Immature natural killer cell (primary cell): ENCODE measurements around the gene IRGQ. TPM values are rescaled to one million over a fixed set of nuclear protein-coding genes. Genes with fewer than 3 reads are reported as not detected.
A peak's percentile ranks its signal among the peaks of the same experiment; 100 is the strongest.

Experiments used
- DNase-seq, 3 donors: peaks; one replicate each; pipeline ENCODE4 v3.0.0; 2022; ENCODE audit warnings: mixed read lengths in 1 of 3
- H3K27ac Mint-ChIP-seq, 6 donors: one replicate each; pipeline ENCODE4 v1.8.0; 2020; ENCODE audit warnings: mixed read lengths in 6 of 6, mild to moderate bottlenecking in 5 of 6, inconsistent platforms in 4 of 6, moderate library complexity in 3 of 6
- H3K27me3 Mint-ChIP-seq, 3 donors: one replicate each; pipeline ENCODE4 v1.8.0; 2020 to 2021; ENCODE audit warnings: low read depth in 3 of 3, mild to moderate bottlenecking in 3 of 3, mixed read lengths in 3 of 3, moderate library complexity in 3 of 3, inconsistent platforms in 1 of 3
- H3K36me3 Mint-ChIP-seq, 3 donors: one replicate each; pipeline ENCODE4 v1.8.0; 2020; ENCODE audit warnings: mixed read lengths in 3 of 3, inconsistent platforms in 2 of 3, mild to moderate bottlenecking in 2 of 3
- H3K4me1 Mint-ChIP-seq, 2 donors: one replicate each; pipeline ENCODE4 v1.8.0; 2020; ENCODE audit warnings: inconsistent platforms in 2 of 2, mild to moderate bottlenecking in 2 of 2, mixed read lengths in 2 of 2, moderate library complexity in 1 of 2
- H3K4me3 Mint-ChIP-seq, 5 donors: one replicate each; pipeline ENCODE4 v1.8.0; 2020; ENCODE audit warnings: mild to moderate bottlenecking in 5 of 5, mixed read lengths in 5 of 5, inconsistent platforms in 3 of 5, moderate library complexity in 3 of 5
- H3K9me3 Mint-ChIP-seq, 6 donors: one replicate each; pipeline ENCODE4 v1.8.0; 2020; ENCODE audit warnings: mild to moderate bottlenecking in 6 of 6, mixed read lengths in 6 of 6, inconsistent platforms in 4 of 6, moderate library complexity in 3 of 6
- polyA plus RNA-seq, 3 donors: library from polyadenylated mRNA; unstranded; fragments of 300-500 nt; fragmentation: Illumina TruSeq; gene quantifications; one replicate each; pipeline ENCODE4 v1.2.3, GENCODE V29; 2021

The IRGQ gene
- polyA plus RNA-seq, 3 donors from 2014 or later, result 0.38 to 2.6 TPM; not detected in 1

DNA sequence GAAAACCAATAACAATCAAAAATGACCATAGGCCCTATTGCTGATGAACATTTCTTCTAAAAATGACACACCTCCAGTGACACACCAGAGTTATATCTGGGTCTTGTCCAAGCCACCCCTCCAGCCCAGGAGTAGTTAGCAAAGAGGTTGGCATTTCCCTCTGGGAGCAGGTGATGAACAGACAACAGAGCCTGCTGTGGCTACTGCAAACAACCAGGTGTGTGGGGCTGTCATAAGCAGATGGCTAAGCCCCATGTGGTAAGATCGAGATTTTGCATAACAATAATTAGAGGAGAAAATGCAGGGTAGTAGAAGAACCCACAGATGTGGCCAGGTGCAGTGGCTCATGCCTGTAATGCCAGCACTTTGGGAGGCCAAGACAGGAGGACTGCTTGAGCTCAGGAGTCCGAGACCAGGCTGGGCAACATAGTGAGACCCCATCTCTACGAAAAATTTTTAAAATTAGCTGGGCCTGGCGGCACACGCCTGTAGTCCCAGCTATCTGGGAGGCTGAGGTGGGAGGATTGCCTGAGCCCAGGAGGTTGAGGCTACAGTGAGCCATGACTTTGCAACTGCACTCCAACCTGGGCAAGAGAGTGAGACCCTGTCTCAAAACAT lies 25.7 kb downstream of the IRGQ start:
- peaks cover 0 to 6% (median 5%) of the 10 kb centered on the region in 3 donors for H3K27me3 Mint-ChIP-seq
- H3K27ac Mint-ChIP-seq, result peak overlapping the region; percentile 46 to 87 (median 68)
- peaks cover 3 to 5% (median 4%) of the 10 kb centered on the region in 3 donors for H3K36me3 Mint-ChIP-seq
- no peak overlapping the region for H3K4me3 Mint-ChIP-seq
- no peak for DNase-seq
- no peaks in the 10 kb centered on the region for H3K9me3 Mint-ChIP-seq
- peaks cover 38 to 39% of the 10 kb centered on the region in 2 donors for H3K4me1 Mint-ChIP-seq

DNA sequence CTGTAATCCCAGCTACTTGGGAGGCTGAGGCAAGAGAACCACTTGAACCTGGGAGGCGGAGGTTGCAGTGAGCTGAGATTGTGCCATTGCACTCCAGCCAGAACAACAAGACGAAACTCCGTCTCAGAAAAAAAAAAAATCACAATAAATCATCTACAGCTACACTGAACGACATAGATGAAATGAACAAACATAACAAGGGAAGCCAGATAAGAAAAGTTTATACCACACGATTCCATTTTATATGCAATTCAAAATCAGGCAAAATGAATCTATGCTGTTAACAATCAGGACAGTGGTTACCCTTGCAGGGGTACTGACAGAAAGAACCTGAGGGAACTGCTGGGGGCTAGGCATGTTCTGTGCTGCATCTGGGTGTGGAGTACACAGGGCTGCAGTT lies 26.3 kb downstream of the IRGQ start:
- Mint-ChIP-seq H3K36me3 (peaks cover 3 to 5% (median 4%) of the 10 kb centered on the region in 3 donors), H3K4me1 (peaks cover 38 to 39% of the 10 kb centered on the region in 2 donors), H3K27ac (peak overlapping the region in 5 of 6 donors; percentile 46 to 79 (median 58)), H3K27me3 (peaks cover 0 to 4% (median 2%) of the 10 kb centered on the region in 3 donors), H3K9me3 (no peaks in the 10 kb centered on the region), H3K4me3 (no peak overlapping the region)
- DNase-seq, result no peak

DNA sequence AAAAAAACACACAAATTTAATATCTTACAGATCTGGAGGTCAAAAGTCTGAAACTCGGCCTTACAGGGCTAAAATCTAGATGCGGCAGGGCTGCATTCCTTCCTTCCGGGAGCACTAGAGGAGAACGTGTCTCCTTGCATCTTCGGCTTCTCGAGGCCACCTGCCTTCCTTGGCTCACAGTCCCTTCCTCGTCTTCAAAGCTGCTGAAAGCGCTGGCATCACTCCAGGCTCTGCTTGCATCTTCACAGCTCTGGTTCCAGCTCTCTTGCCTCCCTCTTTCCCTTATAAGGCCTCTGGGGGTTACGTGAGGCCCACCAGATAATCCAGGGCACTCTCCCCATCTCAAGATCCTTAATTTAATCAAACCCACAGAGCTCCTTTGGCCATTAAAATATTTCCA lies 31.1 kb downstream of the IRGQ start:
- H3K9me3 Mint-ChIP-seq, result no peaks in the 10 kb centered on the region
- peak overlapping the region in 1 of 5 donors; percentile 10 for H3K4me3 Mint-ChIP-seq
- H3K27ac Mint-ChIP-seq, result peak overlapping the region; percentile 82 to 100 (median 92)
- H3K4me1 Mint-ChIP-seq, result peaks cover 54 to 58% of the 10 kb centered on the region in 2 donors
- peaks cover 0 to 4% (median 3%) of the 10 kb centered on the region in 3 donors for H3K36me3 Mint-ChIP-seq
- DNase-seq, result no peak
- peaks cover 4 to 11% (median 7%) of the 10 kb centered on the region in 3 donors for H3K27me3 Mint-ChIP-seq

DNA sequence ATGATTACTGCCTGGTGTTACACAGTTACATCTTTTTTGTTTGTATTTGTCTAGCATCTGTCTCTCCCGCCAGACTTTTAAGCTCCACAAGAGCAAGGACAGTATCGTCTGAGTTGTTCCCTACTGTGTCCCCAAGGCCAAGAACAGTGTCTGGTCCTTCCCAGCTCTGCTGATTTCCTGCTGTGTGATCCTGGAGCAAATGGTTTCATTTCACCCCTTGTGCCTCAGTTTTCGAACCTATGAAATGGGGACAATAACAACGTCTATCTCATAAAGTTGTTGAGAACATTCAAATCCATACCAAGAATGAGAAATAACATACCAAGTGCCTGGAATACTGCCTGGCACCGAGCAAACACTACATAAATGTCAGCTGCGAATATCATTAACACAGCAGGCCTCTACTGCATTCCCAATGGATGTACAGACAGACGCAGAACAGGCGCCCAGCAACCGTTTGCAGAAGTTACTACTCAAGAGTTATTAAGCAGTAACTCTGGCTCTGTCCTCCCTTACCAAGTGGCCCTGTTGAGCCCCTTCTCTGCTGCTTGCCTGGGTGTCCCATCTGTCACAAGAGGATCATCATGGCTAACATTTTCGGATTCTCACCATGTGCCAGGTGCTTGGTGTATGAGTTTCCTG lies 32.0 kb downstream of the IRGQ start:
- DNase-seq, result no peak
- H3K4me1 Mint-ChIP-seq, result peaks cover 54 to 58% of the 10 kb centered on the region in 2 donors
- peak overlapping the region; percentile 25 to 67 (median 52) for H3K4me3 Mint-ChIP-seq
- H3K36me3 Mint-ChIP-seq, result peaks cover 0 to 4% (median 3%) of the 10 kb centered on the region in 3 donors
- H3K9me3 Mint-ChIP-seq, result no peaks in the 10 kb centered on the region
- H3K27ac Mint-ChIP-seq, result peak overlapping the region; percentile 93 to 100 (median 98)
- H3K27me3 Mint-ChIP-seq, result peaks cover 4 to 11% (median 7%) of the 10 kb centered on the region in 3 donors

DNA sequence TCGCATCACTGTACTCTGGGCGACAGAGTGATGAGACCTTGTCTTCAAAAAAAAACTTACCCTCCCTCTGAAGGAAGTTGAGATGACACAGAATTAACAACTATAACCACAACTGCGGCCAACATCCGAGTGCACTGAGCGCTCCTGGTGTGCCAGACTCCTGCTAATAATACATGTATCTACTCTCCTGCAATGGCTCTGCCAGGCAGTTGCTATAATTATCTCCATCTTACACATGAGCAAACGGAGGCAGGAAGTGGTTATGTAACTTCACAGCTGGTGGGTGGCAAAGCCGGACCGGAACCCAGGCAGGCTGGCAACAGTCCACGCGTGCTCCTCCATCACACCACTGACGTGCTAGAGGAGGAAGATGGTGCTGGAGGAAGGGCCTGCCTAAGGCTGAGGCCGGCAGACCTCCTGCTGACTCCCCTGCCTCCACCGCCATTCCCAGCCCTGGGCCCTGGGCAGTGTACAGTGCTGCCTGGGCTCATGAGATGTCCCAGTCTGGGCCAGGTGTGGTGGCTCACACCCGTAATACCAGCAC lies 33.2 kb downstream of the IRGQ start:
- Mint-ChIP-seq H3K27me3 (peaks cover 4 to 11% (median 7%) of the 10 kb centered on the region in 3 donors), H3K27ac (peak overlapping the region; percentile 93 to 100 (median 98)), H3K36me3 (peaks cover 1 to 7% (median 3%) of the 10 kb centered on the region in 3 donors), H3K9me3 (no peaks in the 10 kb centered on the region), H3K4me1 (peaks cover 54 to 58% of the 10 kb centered on the region in 2 donors), H3K4me3 (peak overlapping the region; percentile 57 to 77 (median 67))
- peak; percentile 92 to 95 (median 92) for DNase-seq

DNA sequence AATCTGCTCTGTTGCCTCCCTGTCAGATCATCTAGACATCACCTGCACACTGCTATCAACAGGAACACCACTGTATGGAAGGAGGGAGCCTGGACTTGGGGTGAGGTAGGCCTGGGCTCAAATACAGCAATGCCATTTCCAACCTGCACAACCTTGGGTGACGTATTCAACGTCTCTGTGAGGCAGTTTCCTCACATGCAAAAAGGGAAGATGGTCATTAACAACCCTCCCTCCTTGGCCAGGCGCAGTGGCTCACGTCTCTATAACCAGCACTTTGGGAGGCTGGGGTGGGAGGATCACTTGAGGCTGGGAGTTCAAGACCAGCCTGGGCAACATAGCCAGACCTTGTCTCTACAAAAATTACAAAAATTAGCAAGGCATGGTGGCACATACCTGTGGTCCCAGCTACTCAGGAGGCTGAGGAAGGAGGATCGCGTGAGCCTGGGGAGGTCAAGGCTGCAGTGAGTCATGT lies 33.7 kb downstream of the IRGQ start:
- Mint-ChIP-seq H3K27ac (peak overlapping the region; percentile 93 to 100 (median 98)), H3K9me3 (no peaks in the 10 kb centered on the region), H3K4me1 (peaks cover 54 to 58% of the 10 kb centered on the region in 2 donors), H3K27me3 (peaks cover 4 to 11% (median 7%) of the 10 kb centered on the region in 3 donors), H3K4me3 (peak overlapping the region; percentile 57 to 77 (median 67)), H3K36me3 (peaks cover 6 to 7% (median 6%) of the 10 kb centered on the region in 3 donors)
- DNase-seq, result no peak

DNA sequence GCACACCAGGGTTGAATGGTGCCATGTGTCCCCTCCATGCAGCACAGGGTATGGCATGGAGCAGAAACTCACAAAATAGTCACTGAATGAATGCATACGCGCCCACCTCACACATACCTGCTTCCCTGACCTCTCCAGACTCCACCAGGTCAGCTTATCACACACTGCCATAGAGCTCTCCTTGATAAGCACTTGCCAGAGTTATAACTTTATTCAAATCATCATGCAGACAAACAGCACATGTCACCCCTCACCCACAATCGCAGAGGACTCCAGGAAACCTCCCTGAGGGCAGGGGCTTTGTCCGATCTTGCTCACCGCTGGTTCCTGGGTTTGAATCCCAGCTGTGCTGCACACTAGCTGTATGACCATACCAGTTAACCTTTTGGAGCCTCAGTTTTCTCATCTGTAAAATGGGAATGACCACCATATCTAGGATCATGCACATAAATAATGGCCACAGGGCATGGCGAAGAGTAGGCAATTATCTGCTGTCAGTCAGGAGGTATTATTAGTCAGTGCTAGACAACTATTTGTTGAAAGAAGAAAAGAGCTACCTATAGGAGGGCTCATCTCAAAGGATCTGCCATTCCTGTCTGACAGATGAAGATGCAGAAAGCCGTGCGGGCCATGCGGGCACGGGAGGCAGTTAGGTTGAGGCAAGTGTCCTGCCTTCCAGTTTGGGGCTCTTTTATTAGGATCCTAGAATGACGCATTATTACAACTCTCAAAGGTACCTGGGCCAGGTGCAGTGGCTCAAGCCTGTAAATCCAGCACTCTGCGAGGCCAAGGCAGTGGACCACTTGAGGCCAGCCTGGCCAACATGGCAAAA lies 34.6 kb downstream of the IRGQ start:
- H3K4me1 Mint-ChIP-seq, result peaks cover 51 to 52% of the 10 kb centered on the region in 2 donors
- H3K9me3 Mint-ChIP-seq, result no peaks in the 10 kb centered on the region
- peak overlapping the region in 1 of 5 donors; percentile 76 for H3K4me3 Mint-ChIP-seq
- peaks cover 4 to 11% (median 7%) of the 10 kb centered on the region in 3 donors for H3K27me3 Mint-ChIP-seq
- peaks cover 3 to 7% (median 3%) of the 10 kb centered on the region in 3 donors for H3K36me3 Mint-ChIP-seq
- DNase-seq, result no peak
- H3K27ac Mint-ChIP-seq, result peak overlapping the region; percentile 93 to 100 (median 98)

DNA sequence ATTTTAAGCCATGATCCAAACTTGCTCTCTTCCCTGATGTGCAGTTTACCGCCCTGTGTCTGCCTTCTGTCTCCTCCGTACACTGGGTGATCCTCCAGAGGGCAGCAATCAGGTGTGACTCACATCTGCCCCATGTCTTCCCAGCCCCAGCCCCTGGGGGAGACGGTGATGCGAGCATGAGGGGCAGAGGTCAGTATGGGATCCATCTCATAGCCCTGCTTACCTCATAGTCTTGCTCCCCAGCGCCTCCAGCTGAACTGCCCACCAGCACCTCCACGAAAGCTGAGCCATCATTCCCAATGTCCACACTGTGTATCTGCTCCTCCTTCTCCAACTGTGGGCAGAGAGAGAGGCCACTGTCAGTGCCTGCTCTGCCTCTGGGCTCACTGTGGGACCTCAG lies 35.2 kb downstream of the IRGQ start:
- no peak for DNase-seq
- peaks cover 51 to 52% of the 10 kb centered on the region in 2 donors for H3K4me1 Mint-ChIP-seq
- H3K27ac Mint-ChIP-seq, result peak overlapping the region; percentile 75 to 100 (median 97)
- no peak overlapping the region for H3K4me3 Mint-ChIP-seq
- H3K27me3 Mint-ChIP-seq, result peaks cover 4 to 11% (median 7%) of the 10 kb centered on the region in 3 donors
- H3K36me3 Mint-ChIP-seq, result peaks cover 3 to 7% (median 3%) of the 10 kb centered on the region in 3 donors
- no peaks in the 10 kb centered on the region for H3K9me3 Mint-ChIP-seq

DNA sequence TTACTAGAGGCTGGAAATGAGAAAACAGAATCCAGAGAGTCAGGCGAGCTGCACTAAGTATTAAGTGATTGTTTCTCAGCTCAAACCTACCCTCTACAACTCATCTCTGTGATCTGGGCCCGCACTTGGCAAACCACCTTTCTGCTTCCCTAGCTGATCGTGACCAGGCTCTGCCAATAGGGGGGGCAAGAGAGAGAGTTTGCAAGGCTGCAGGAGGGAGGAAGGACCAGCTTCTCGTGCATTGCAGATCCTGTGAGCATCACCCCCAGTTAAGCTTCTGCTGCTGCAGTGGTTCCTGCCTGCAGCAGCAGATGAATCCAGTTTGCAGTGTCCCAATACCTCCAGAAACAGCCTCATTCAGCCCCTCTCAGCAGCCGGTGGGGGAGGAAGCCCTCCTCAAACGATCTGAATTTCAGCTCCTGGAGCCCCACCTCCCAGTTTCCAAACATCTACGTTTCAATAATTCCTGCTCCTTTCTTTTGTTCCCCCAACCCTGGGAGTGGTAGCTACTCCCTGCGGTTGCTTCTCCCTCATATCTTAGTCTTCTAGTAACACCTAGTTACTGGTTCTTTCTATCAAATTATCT lies 40.7 kb downstream of the IRGQ start:
- Mint-ChIP-seq H3K4me3 (no peak overlapping the region), H3K4me1 (peaks cover 9% of the 10 kb centered on the region in 2 donors), H3K27me3 (no peaks in the 10 kb centered on the region), H3K9me3 (no peaks in the 10 kb centered on the region), H3K27ac (peak overlapping the region; percentile 4 to 82 (median 50)), H3K36me3 (peaks cover 13 to 35% (median 18%) of the 10 kb centered on the region in 3 donors)
- DNase-seq, result peak; percentile 78 to 85 (median 79)

DNA sequence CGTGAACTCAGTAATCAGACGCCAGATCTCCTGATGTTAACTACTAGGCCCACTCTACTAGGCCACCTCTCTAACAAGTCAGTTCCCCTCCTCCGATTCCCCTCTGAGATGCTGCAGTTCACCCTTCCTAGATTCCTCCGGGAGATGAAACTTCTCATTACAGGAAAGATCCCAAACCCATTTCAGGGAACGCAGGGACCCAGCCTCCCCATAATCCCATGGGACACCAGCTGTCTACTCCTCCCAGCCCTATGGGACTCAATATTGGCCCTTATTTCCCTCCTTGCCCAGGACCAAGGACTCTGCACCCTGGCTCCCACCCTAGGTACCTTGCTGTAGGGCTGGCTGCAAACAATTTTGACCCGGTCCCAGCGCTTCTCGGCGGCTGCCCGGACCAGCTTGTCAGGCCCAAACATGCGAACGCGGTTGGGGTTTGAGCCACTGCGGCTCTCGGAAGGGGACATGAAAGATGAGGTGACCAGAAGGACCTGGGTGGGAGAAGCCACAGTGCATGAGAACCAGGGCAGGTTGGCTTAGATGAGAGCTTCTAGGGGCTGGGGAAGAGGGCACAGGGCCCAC lies 41.5 kb downstream of the IRGQ start:
- peaks cover 8 to 9% of the 10 kb centered on the region in 2 donors for H3K4me1 Mint-ChIP-seq
- peaks cover 13 to 40% (median 20%) of the 10 kb centered on the region in 3 donors for H3K36me3 Mint-ChIP-seq

DNA sequence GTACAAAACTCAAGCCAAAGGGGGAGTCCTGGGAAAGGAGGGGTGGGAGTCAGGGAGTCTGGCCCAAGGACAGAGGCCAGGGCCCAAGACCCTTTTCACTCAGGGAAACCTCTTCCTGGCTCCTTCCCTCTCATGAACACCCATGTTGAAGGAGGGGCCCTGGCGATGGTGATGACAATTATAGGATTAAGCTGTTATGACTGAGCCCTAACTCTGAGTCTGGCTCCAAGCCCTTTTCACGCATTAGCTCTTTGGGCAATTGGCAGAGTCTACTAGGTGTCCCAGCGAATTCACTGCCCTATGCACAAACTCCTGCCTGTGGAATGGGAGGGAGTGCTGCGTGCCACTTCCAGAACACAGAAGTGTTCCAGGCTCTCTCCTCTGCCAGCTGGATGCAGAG lies 42.3 kb downstream of the IRGQ start:
- no peaks in the 10 kb centered on the region for H3K27me3 Mint-ChIP-seq
- H3K4me1 Mint-ChIP-seq, result peaks cover 8 to 9% of the 10 kb centered on the region in 2 donors
- no peaks in the 10 kb centered on the region for H3K9me3 Mint-ChIP-seq
- H3K27ac Mint-ChIP-seq, result peak overlapping the region in 1 of 6 donors; percentile 31
- no peak overlapping the region for H3K4me3 Mint-ChIP-seq
- no peak for DNase-seq
- H3K36me3 Mint-ChIP-seq, result peaks cover 13 to 40% (median 19%) of the 10 kb centered on the region in 3 donors

More for the DNA sequence above, 41.5 kb downstream of the IRGQ start:
- no peak for DNase-seq
- Mint-ChIP-seq H3K27ac (peak overlapping the region in 1 of 6 donors; percentile 45), H3K4me3 (no peak overlapping the region), H3K9me3 (no peaks in the 10 kb centered on the region), H3K27me3 (no peaks in the 10 kb centered on the region)

DNA sequence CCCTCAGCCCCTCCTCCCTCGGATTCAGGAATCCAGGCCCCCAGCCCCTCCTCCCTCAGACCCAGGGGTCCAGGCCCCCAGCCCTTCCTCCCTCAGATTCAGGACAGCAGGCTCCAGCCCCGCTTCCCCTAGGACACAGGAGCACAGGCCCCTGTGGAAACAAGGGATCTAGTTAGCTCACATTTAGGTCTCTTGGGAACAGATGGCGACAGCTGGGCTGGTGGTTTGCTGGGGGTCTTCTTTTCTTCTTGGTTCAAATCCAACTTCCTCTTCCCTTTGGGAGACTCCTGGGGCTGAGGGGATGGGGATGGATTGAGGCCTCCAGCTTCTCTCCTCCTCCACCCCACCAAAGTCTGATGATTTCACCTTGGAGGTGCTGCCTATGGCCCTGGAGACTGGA lies 43.3 kb downstream of the IRGQ start:
- Mint-ChIP-seq H3K36me3 (peaks cover 13 to 37% (median 16%) of the 10 kb centered on the region in 3 donors), H3K4me1 (peaks cover 8 to 9% of the 10 kb centered on the region in 2 donors)

DNA sequence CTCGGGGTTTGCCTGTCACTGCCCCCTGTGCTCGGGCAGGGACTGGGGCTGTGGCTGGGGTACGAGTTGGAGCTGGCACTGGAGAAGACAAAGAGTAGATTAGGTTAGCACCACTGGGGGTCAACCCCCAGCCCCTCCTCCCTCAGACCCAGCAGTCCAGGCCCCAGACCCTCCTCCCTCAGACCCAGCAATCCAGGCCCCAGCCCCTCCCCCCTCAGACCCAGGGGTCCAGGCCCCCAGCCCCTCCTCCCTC lies 43.8 kb downstream of the IRGQ start:
- no peak for DNase-seq
- peaks cover 8 to 9% of the 10 kb centered on the region in 2 donors for H3K4me1 Mint-ChIP-seq
- H3K27me3 Mint-ChIP-seq, result no peaks in the 10 kb centered on the region
- no peak overlapping the region for H3K27ac Mint-ChIP-seq
- no peak overlapping the region for H3K4me3 Mint-ChIP-seq
- H3K36me3 Mint-ChIP-seq, result peaks cover 10 to 33% (median 16%) of the 10 kb centered on the region in 3 donors
- H3K9me3 Mint-ChIP-seq, result no peaks in the 10 kb centered on the region

More for the DNA sequence above, 43.3 kb downstream of the IRGQ start:
- DNase-seq, result no peak
- Mint-ChIP-seq H3K9me3 (no peaks in the 10 kb centered on the region), H3K27ac (no peak overlapping the region), H3K4me3 (no peak overlapping the region), H3K27me3 (no peaks in the 10 kb centered on the region)
